SK-N-SH treated with all-trans-retinoic acid at 6 μM for 48 hours (cell line): ENCODE measurements around the gene TNRC6B.

Experiments
- ARNTL ChIP-seq: fragments of 450-650 bp; formaldehyde crosslinking; IDR thresholded peaks from 2 replicates; pipeline ENCODE4 v1.5.0; 2020; ENCODE audit warnings: low read depth, mild to moderate bottlenecking, moderate library complexity, borderline replicate concordance
- OSR1 ChIP-seq: fragments of 250-450 bp; sonication (Bioruptor Pico); IDR thresholded peaks from 2 replicates; pipeline ENCODE4 v1.8.0; 2022; ENCODE audit warnings: moderate library complexity, mild to moderate bottlenecking, inconsistent platforms
- RARB ChIP-seq: fragments of 250-450 bp; sonication (Bioruptor Pico); IDR thresholded peaks from 2 replicates; pipeline ENCODE4 v1.8.0; 2021; ENCODE audit warnings: mild to moderate bottlenecking, moderate library complexity
- ZFP3 ChIP-seq: fragments of 250-450 bp; sonication (Bioruptor Pico); IDR thresholded peaks from 2 replicates; pipeline ENCODE4 v1.5.0; 2020; ENCODE audit warnings: mild to moderate bottlenecking, moderate library complexity
- ZNF565 ChIP-seq: fragments of 450-650 bp; formaldehyde crosslinking; conservative IDR thresholded peaks from 2 replicates; pipeline ENCODE4 v1.5.0; 2020; ENCODE audit warnings: low read depth, mild to moderate bottlenecking, moderate library complexity
- TF ChIP-seq, protein P1 (sequence below): fragments of 250-450 bp; sonication (Bioruptor Pico); IDR thresholded peaks from 2 replicates; pipeline ENCODE4 v1.5.1; 2020; ENCODE audit warnings: low read depth, mild to moderate bottlenecking, moderate library complexity
- TF ChIP-seq, protein P2 (sequence below): fragments of 250-450 bp; sonication (Bioruptor Pico); IDR thresholded peaks from 2 replicates; pipeline ENCODE4 v1.8.0; 2021; ENCODE audit warnings: low read depth, mild to moderate bottlenecking, moderate library complexity, borderline replicate concordance

DNA sequence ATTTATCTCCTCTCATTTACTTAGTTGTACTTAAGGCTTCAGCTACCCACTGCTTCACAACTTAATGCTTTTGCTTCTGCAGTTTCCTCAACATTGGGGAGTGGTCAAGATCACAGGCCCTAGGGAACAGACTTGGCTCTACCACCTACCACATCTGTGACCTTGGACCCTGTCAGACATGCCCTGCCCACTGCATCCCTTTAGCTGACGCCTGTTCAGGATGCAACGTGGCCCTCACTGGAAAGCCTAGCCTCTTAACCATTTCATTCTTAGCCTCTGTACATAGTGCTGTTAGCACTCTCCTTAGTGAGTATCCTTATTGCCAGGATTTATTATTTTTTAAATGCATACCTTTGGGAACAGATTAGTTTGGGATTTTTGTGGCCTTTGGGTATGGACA, 34.4 kb downstream of the TNRC6B start:
- TF ChIP-seq ZNF565 (CRISPR knock-in tag) (no peak), OSR1 (CRISPR knock-in tag) (no peak), ARNTL (no peak), ZFP3 (CRISPR knock-in tag) (no peak), RARB (CRISPR knock-in tag) (no peak)
- TF ChIP-seq, protein P1, sequence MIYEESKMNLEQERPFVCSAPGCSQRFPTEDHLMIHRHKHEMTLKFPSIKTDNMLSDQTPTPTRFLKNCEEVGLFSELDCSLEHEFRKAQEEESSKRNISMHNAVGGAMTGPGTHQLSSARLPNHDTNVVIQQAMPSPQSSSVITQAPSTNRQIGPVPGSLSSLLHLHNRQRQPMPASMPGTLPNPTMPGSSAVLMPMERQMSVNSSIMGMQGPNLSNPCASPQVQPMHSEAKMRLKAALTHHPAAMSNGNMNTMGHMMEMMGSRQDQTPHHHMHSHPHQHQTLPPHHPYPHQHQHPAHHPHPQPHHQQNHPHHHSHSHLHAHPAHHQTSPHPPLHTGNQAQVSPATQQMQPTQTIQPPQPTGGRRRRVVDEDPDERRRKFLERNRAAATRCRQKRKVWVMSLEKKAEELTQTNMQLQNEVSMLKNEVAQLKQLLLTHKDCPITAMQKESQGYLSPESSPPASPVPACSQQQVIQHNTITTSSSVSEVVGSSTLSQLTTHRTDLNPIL (CRISPR knock-in tag) = no peak
- TF ChIP-seq, protein P2, sequence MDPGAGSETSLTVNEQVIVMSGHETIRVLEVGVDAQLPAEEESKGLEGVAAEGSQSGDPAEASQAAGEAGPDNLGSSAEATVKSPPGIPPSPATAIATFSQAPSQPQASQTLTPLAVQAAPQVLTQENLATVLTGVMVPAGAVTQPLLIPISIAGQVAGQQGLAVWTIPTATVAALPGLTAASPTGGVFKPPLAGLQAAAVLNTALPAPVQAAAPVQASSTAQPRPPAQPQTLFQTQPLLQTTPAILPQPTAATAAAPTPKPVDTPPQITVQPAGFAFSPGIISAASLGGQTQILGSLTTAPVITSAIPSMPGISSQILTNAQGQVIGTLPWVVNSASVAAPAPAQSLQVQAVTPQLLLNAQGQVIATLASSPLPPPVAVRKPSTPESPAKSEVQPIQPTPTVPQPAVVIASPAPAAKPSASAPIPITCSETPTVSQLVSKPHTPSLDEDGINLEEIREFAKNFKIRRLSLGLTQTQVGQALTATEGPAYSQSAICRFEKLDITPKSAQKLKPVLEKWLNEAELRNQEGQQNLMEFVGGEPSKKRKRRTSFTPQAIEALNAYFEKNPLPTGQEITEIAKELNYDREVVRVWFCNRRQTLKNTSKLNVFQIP (CRISPR knock-in tag) = no peak
